AG04450 (cell line): ENCODE data around the gene RIC1. TPM values are rescaled to one million over a fixed set of nuclear protein-coding genes. Genes with fewer than 3 reads are reported as not detected.
"Not testable (repeated sequence)": the region's sequence is repeated elsewhere in the genome, so short reads cannot be mapped to it uniquely, and the experiment has no call there.

ENCODE experiments used
- CTCF ChIA-PET: fragments of 300-600, 350-600 bp; formaldehyde crosslinking; extraction: SDS; loops from one replicate; lab custom pipeline; 2022; ENCODE audit warnings: antibody characterized with exemption, inconsistent platforms; lab: Charles Lee
- POLR2A ChIA-PET: fragments of 350-600 bp; formaldehyde crosslinking; extraction: SDS; loops from one replicate; lab custom pipeline; 2021; ENCODE audit warnings: antibody characterized with exemption, inconsistent platforms; lab: Yijun Ruan, JAX
- DNase-seq: peaks from one replicate; pipeline ENCODE4 v3.0.0-alpha.2; 2011; ENCODE audit warnings: low read depth, low spot score
- H3K27ac ChIP-seq: one replicate; pipeline ENCODE4 v1.5.1; 2012; ENCODE audit warnings: low read depth, low read length, control low read depth
- H3K27me3 ChIP-seq: one replicate; pipeline ENCODE4 v1.6.0; 2012; ENCODE audit warnings: low read length; ENCODE audit not compliant: control insufficient read depth, insufficient read depth
- H3K4me3 ChIP-seq: 2 replicates; pipeline ENCODE4 v1.5.1; 2011; ENCODE audit warnings: mild to moderate bottlenecking, low read depth, low read length, control low read depth
- H3K9me3 ChIP-seq: 2 replicates; pipeline ENCODE4 v1.5.1; 2012; ENCODE audit warnings: low read length; ENCODE audit not compliant: control insufficient read depth, insufficient read depth
- CTCF ChIP-seq: IDR thresholded peaks from 2 replicates; pipeline ENCODE4 v1.5.1; 2011; ENCODE audit warnings: low read depth, low read length, control low read depth, inconsistent platforms
- polyA plus RNA-seq: library from polyadenylated mRNA; depleted of rRNA; stranded (reverse); fragments of >200 nt; gene quantifications from 2 replicates; pipeline ENCODE4 v1.2.3, GENCODE V29; 2011

RIC1 gene
- polyA plus RNA-seq, 1 experiment: 65.4 TPM

- no peak overlapping the region for H3K27ac ChIP-seq
- CTCF ChIA-PET: no interaction called here
- POLR2A ChIA-PET: no interaction called here
These were observed 91.2 kb downstream of the RIC1 start for GRCh38 chr9:5720151-5720550.

DNA sequence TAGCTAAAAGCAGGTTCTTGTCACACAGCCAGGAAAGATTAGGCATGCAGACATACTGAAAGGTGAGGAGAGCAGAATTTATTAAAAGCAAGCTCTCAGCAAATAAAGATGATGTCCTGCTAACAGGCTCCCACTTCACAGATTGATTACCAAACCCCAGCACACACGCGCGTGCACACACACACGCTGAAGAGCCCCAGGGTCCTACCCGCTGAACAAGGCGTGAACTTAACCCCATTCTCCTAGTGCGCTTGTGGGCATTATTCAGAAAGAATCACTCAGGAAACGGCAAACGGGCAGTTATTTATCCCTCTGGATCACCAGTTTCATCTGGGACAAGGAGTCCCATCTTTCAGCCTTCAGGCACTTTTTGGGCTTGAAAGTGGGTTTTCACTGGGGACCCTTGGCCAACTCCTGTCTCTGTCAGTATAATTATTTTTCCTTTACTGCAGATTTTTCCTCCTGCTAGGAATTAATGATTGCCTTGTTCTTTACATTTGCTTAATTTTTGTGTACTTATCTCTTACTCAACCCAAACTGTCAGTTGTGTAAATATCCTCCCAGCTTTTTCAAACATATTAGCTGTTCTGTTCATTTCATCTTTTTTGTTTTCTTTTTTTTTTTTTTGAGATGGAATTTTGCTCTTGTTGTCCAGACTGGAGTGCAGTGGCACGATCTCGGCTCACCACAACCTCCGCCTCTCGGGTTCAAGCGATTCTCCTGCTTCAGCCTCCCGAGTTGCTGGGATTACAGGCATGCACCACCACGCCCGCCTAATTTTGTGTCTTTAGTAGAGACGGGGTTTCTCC, 92.6 kb downstream of the RIC1 start:
- ChIA-PET POLR2A (no interaction called here), CTCF (no interaction called here)
- TF ChIP-seq CTCF: no peak
- Histone ChIP-seq H3K4me3 (no peak overlapping the region), H3K27ac (no peak overlapping the region), H3K9me3 (no peaks in the 10 kb centered on the region), H3K27me3 (no peaks in the 10 kb centered on the region)
- no peak for DNase-seq

More at GRCh38 chr9:5720151-5720550, 91.2 kb downstream of the RIC1 start:
- Histone ChIP-seq H3K9me3 (no peaks in the 10 kb centered on the region), H3K4me3 (no peak overlapping the region), H3K27me3 (no peaks in the 10 kb centered on the region)
- DNase-seq: no peak
- no peak for TF ChIP-seq CTCF

DNA sequence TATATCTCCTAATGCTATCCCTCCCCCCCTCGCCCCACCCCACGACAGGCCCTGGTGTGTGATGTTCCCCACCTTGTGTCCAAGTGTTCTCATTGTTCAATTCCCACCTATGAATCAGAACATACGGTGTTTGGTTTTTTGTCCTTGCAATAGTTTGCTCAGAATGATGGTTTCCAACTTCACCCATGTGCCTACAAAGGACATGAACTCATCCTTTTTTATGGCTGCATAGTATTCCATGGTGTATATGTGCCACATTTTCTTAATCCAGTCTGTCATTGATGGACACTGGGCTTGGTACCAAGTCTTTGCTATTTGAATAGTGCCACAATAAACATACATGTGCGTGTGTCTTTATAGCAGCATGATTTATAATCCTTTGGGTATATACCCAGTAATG, 93.8 kb downstream of the RIC1 start:
- H3K27me3 ChIP-seq, H3K4me3 ChIP-seq, H3K9me3 ChIP-seq, POLR2A ChIA-PET, DNase-seq, H3K27ac ChIP-seq: not testable (repeated sequence)
- CTCF ChIA-PET: interaction anchor here (0.6 kb wide), 1 partner anchor 9 kb away, joined by 3 read pairs; no protein-coding TSS in a partner anchor

DNA sequence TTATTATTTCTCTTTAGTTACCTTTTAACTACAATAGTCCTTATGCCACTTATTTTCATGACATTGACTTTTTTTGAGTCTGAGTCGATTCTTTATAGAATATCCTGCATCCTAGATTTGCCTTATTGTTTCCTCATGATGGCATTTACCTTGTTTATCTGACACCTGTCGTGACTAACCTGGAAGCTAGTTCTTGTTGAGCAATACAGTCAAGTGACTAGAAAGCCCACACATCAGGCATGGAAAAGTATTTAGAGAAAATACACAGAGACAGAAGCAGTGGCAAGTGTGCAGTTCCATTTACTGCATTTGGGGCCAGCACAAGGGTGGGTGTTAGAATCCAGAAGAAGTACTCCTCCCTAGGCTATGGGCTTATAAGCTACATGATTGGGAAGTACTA, 106.2 kb downstream of the RIC1 start:
- no peaks in the 10 kb centered on the region for H3K9me3 ChIP-seq

GRCh38 chr9:5736563-5737346, 107.8 kb downstream of the RIC1 start:
- CTCF ChIA-PET: no interaction called here
- no peak for TF ChIP-seq CTCF
- POLR2A ChIA-PET: no interaction called here
- Histone ChIP-seq H3K27me3 (no peaks in the 10 kb centered on the region), H3K9me3 (no peaks in the 10 kb centered on the region), H3K27ac (no peak overlapping the region), H3K4me3 (no peak overlapping the region)
- DNase-seq: no peak

More for the DNA sequence above, 106.2 kb downstream of the RIC1 start:
- ChIA-PET POLR2A (no interaction called here), CTCF (no interaction called here)
- no peak overlapping the region for H3K4me3 ChIP-seq
- H3K27me3 ChIP-seq: no peaks in the 10 kb centered on the region
- H3K27ac ChIP-seq: no peak overlapping the region
- DNase-seq: no peak
- no peak for TF ChIP-seq CTCF
